SJSA1 (cell line): ENCODE measurements around the gene RCE1. TPM values are rescaled to one million over a fixed set of nuclear protein-coding genes. Genes with fewer than 3 reads are reported as not detected.
A peak's percentile ranks its signal among the peaks of the same experiment; 100 is the strongest.

Experiments used
- DNase-seq, 2 experiments: peaks; one replicate each; pipeline ENCODE4 v3.0.0-alpha.2; 2015 to 2020; ENCODE audit warnings: low spot score in 2 of 2, low read depth in 1 of 2
- H3K27ac ChIP-seq: fragments of 250-450 bp; sonication (Bioruptor Pico); 2 replicates; pipeline ENCODE4 v1.5.1; 2020; ENCODE audit warnings: mild to moderate bottlenecking, moderate library complexity
- H3K27me3 ChIP-seq: fragments of 250-450 bp; sonication (Bioruptor Pico); replicated peaks from 2 replicates; pipeline ENCODE4 v1.5.1; 2020; ENCODE audit warnings: mild to moderate bottlenecking, moderate library complexity
- H3K36me3 ChIP-seq: fragments of 250-450 bp; sonication (Bioruptor Pico); 2 replicates; pipeline ENCODE4 v1.5.1; 2020; ENCODE audit warnings: mild to moderate bottlenecking
- H3K4me1 ChIP-seq: fragments of 250-450 bp; sonication (Bioruptor Pico); replicated peaks from 2 replicates; pipeline ENCODE4 v1.6.1; 2021; ENCODE audit warnings: mild to moderate bottlenecking
- H3K4me3 ChIP-seq: fragments of 250-450 bp; sonication (Bioruptor Pico); 2 replicates; pipeline ENCODE4 v1.5.1; 2020; ENCODE audit warnings: mild to moderate bottlenecking
- H3K9me3 ChIP-seq: fragments of 250-450 bp; sonication (Bioruptor Pico); replicated peaks from 2 replicates; pipeline ENCODE4 v1.5.1; 2020; ENCODE audit warnings: mild to moderate bottlenecking
- total RNA-seq: library from RNA; depleted of rRNA; stranded (reverse); fragments of >200 nt; shearing (Covaris generic); gene quantifications from 2 replicates; pipeline ENCODE4 v1.2.3, GENCODE V29; 2014; rRNA removed

The RCE1 gene
- total RNA-seq, 1 experiment from 2014 or later: 75.0 TPM

- Histone ChIP-seq H3K4me3 (no peak overlapping the region), H3K9me3 (no peaks in the 10 kb centered on the region)
- no peak for DNase-seq
Observed at GRCh38 chr11:66886671-66887221, 43.5 kb downstream of the RCE1 start.

GRCh38 chr11:66887526-66887925 is 44.3 kb downstream of the RCE1 start:
- Histone ChIP-seq H3K36me3 (no peaks in the 10 kb centered on the region), H3K27me3 (no peaks in the 10 kb centered on the region), H3K9me3 (no peaks in the 10 kb centered on the region), H3K4me3 (no peak overlapping the region), H3K4me1 (peaks cover 28% of the 10 kb centered on the region), H3K27ac (no peak overlapping the region)
- DNase-seq: no peak

More at GRCh38 chr11:66886671-66887221, 43.5 kb downstream of the RCE1 start:
- Histone ChIP-seq H3K4me1 (peaks cover 23% of the 10 kb centered on the region), H3K27me3 (no peaks in the 10 kb centered on the region), H3K36me3 (no peaks in the 10 kb centered on the region), H3K27ac (no peak overlapping the region)

- Histone ChIP-seq H3K27ac (no peak overlapping the region), H3K9me3 (no peaks in the 10 kb centered on the region), H3K27me3 (no peaks in the 10 kb centered on the region), H3K4me3 (no peak overlapping the region), H3K36me3 (no peaks in the 10 kb centered on the region), H3K4me1 (peaks cover 27% of the 10 kb centered on the region)
- no peak for DNase-seq
Observed at GRCh38 chr11:66888282-66888681, 45.0 kb downstream of the RCE1 start.

- Histone ChIP-seq H3K27ac (no peak overlapping the region), H3K4me3 (no peak overlapping the region), H3K4me1 (peaks cover 19% of the 10 kb centered on the region), H3K27me3 (no peaks in the 10 kb centered on the region), H3K9me3 (no peaks in the 10 kb centered on the region), H3K36me3 (no peaks in the 10 kb centered on the region)
- DNase-seq: no peak
Observed at GRCh38 chr11:66889960-66890359, 46.7 kb downstream of the RCE1 start.

GRCh38 chr11:66891851-66892660 is 48.8 kb downstream of the RCE1 start:
- Histone ChIP-seq H3K4me3 (no peak overlapping the region), H3K9me3 (no peaks in the 10 kb centered on the region), H3K36me3 (no peaks in the 10 kb centered on the region), H3K27ac (peak overlapping the region; percentile 6; the same call in 1 of the 2 replicates), H3K27me3 (no peaks in the 10 kb centered on the region), H3K4me1 (peaks cover 15% of the 10 kb centered on the region)
- peak; percentile 80 to 95 for DNase-seq

- H3K27ac ChIP-seq: no peak overlapping the region
- no peak for DNase-seq
- no peaks in the 10 kb centered on the region for H3K36me3 ChIP-seq
- H3K9me3 ChIP-seq: no peaks in the 10 kb centered on the region
- H3K4me3 ChIP-seq: no peak overlapping the region
- H3K27me3 ChIP-seq: no peaks in the 10 kb centered on the region
- peaks cover 15% of the 10 kb centered on the region for H3K4me1 ChIP-seq
Observed at GRCh38 chr11:66892911-66893310, 49.7 kb downstream of the RCE1 start.

- no peak overlapping the region for H3K27ac ChIP-seq
- H3K36me3 ChIP-seq: no peaks in the 10 kb centered on the region
- no peak for DNase-seq
- H3K27me3 ChIP-seq: no peaks in the 10 kb centered on the region
- H3K4me1 ChIP-seq: peaks cover 15% of the 10 kb centered on the region
- H3K4me3 ChIP-seq: no peak overlapping the region
- no peaks in the 10 kb centered on the region for H3K9me3 ChIP-seq
Observed at GRCh38 chr11:66894141-66894540, 50.9 kb downstream of the RCE1 start.

Other genes starting within 250 kb of the RCE1 start
- 33.1 and 57.8 TPM in 2 replicates for gene RBM14, start 226.8 kb upstream of the RCE1 start, total RNA-seq
- gene RBM4, start 204.7 kb upstream of the RCE1 start, total RNA-seq: 136 and 170 TPM in 2 replicates
- 39.7 and 47.8 TPM in 2 replicates for gene RBM4B, start 165.6 kb upstream of the RCE1 start, total RNA-seq
- under 0.01 and 0.29 TPM in 2 replicates for gene SPTBN2, start 114.2 kb upstream of the RCE1 start, total RNA-seq
- gene LRFN4, start 13.6 kb downstream of the RCE1 start, total RNA-seq: 64.1 and 79.9 TPM in 2 replicates
- gene PC, start 114.9 kb downstream of the RCE1 start, total RNA-seq: 25.2 and 42.0 TPM in 2 replicates
- not detected in 2 replicates for gene C11orf86, start 131.9 kb downstream of the RCE1 start, total RNA-seq
- gene SYT12, start 179.7 kb downstream of the RCE1 start, total RNA-seq: 0.13 and 0.29 TPM in 2 replicates
- not detected in 2 replicates for gene RHOD, start 213.4 kb downstream of the RCE1 start, total RNA-seq